Colonic mucosa (tissue), 4 donors: Measurements from ENCODE around the gene NUP188. TPM values are rescaled to one million over a fixed set of nuclear protein-coding genes. Genes with fewer than 3 reads are reported as not detected.
A peak's percentile ranks its signal among the peaks of the same experiment; 100 is the strongest.

Experiments
- DNase-seq: peaks from one replicate; pipeline ENCODE4 v3.0.0-alpha.2; 2020
- H3K27ac ChIP-seq: fragments of 200-600 bp; one replicate; pipeline ENCODE4 v1.8.0; 2021
- H3K27me3 ChIP-seq: fragments of 200-600 bp; one replicate; pipeline ENCODE4 v1.8.0; 2021
- H3K36me3 ChIP-seq: fragments of 200-600 bp; one replicate; pipeline ENCODE4 v1.8.0; 2021
- H3K4me1 ChIP-seq: fragments of 200-600 bp; one replicate; pipeline ENCODE4 v1.8.0; 2021; ENCODE audit warnings: mild to moderate bottlenecking
- H3K4me3 ChIP-seq: fragments of 200-600 bp; one replicate; pipeline ENCODE4 v1.8.0; 2021
- H3K9ac ChIP-seq, 2 donors: one replicate each; pipeline ENCODE4 v1.7.0; 2013; ENCODE audit warnings: control low read depth in 2 of 2, low read depth in 2 of 2, low read length in 2 of 2
- H3K9me3 ChIP-seq: fragments of 200-600 bp; one replicate; pipeline ENCODE4 v1.8.0; 2021
- CTCF ChIP-seq: fragments of 200-600 bp; IDR thresholded peaks from one replicate; pipeline ENCODE4 v1.8.0; 2022; ENCODE audit warnings: antibody characterized with exemption, mild to moderate bottlenecking
- intact Hi-C: fragments of 100-400 bp; cut with DNase I; formaldehyde crosslinking; loops from one replicate; pipeline ENCODE4 v1.14.1; 2022
- total RNA-seq, 2 donors: library from RNA; stranded (reverse); fragmentation: NEBNext Ultra II Directional in 1 of 2; extraction: Animal tissue kit (Norgen Biotek cat#: 25700) in 1 of 2; gene quantifications; one replicate each; pipeline ENCODE4 v1.2.1, GENCODE V29; 2021
- donor health status: healthy.
- donor health status: DM: no; HTN: no; CAD: no.
- donor health status: DM: no; HTN: no; CAD: no.

Gene NUP188
- total RNA-seq, 2 donors from 2014 or later = 26.8 to 43.9 TPM

- no peak for DNase-seq
- intact Hi-C loops = no loop called here
- H3K4me1 ChIP-seq = peaks cover 13% of the 10 kb centered on the region
Observed at GRCh38 chr9:128901379-128901778, 46.1 kb upstream of the NUP188 start.

DNA sequence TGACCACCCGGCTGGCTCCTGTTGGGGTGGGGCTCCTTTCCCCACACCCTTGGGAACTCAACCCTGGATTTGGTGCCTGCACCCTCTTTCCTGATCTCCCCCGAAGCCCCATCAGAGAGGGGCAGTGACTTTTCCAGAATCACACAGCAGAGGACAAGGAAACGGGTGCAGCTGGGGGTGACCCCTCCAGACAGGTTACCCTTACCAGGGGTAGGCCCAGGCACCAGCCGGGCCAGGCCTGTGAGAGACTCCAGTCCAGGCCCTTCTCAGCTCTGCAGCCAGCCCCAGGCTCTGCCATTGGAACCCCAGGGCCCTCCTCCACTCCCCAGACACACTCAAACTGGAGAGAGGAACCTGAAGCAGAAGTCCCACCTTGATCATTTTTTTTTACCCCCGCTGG, 45.7 kb upstream of the NUP188 start:
- H3K36me3 ChIP-seq = no peaks in the 10 kb centered on the region
- intact Hi-C loops = no loop called here
- H3K4me3 ChIP-seq = no peak overlapping the region
- no peaks in the 10 kb centered on the region for H3K27me3 ChIP-seq
- peaks cover 13% of the 10 kb centered on the region for H3K4me1 ChIP-seq
- DNase-seq = no peak
- no peak for TF ChIP-seq CTCF
- peak overlapping the region; percentile 68 for H3K27ac ChIP-seq
- no peaks in the 10 kb centered on the region for H3K9me3 ChIP-seq
- H3K9ac ChIP-seq = peak overlapping the region in 1 of 2 donors; percentile 51

More at GRCh38 chr9:128901379-128901778, 46.1 kb upstream of the NUP188 start:
- TF ChIP-seq CTCF = no peak
- H3K27me3 ChIP-seq = no peaks in the 10 kb centered on the region
- no peaks in the 10 kb centered on the region for H3K36me3 ChIP-seq
- no peak overlapping the region for H3K9ac ChIP-seq
- H3K27ac ChIP-seq = peak overlapping the region; percentile 68
- no peaks in the 10 kb centered on the region for H3K9me3 ChIP-seq
- no peak overlapping the region for H3K4me3 ChIP-seq

DNA sequence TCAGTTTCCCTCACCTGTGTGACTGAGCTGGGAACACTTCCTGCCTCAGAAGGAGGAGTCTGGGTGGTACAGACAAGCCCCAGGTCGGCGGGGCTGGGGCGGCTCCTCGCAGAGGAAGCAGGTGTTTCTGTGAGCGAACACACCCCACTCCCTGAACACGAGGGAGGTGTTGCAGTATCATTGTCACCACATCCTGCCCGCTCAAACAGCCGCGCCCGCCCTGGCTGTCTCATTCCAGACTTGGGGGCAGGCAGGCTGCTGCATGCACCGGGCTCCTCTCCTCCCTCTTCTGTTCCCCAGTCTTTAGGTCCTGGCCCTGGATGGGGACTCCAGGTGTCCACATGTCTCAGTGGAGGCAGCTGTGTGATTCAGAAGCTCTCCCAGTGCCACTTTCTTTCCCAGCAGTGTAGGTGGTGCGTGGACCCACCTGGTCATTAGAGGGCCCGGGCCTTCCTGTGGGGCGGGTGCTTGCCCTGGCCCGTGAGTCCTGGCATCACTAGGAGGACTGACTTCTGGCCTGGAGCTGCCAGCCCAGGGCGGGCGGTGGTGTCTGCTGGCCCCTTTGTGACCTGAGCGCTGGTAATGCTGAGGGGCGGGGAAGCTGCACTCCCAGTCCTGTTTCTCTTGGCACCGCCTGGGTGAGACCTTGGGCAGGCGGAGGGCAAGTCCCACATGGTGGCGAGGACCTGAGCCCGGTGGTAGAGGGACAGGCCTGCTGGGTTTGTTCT, 45.0 kb upstream of the NUP188 start:
- no peak overlapping the region for H3K4me3 ChIP-seq
- no peaks in the 10 kb centered on the region for H3K9me3 ChIP-seq
- DNase-seq = peak; percentile 83
- peak overlapping the region; percentile 38 to 51 for H3K9ac ChIP-seq
- intact Hi-C loops = no loop called here
- H3K4me1 ChIP-seq = peaks cover 13% of the 10 kb centered on the region
- peak overlapping the region; percentile 68 for H3K27ac ChIP-seq
- no peaks in the 10 kb centered on the region for H3K27me3 ChIP-seq
- no peaks in the 10 kb centered on the region for H3K36me3 ChIP-seq
- TF ChIP-seq CTCF = no peak

DNA sequence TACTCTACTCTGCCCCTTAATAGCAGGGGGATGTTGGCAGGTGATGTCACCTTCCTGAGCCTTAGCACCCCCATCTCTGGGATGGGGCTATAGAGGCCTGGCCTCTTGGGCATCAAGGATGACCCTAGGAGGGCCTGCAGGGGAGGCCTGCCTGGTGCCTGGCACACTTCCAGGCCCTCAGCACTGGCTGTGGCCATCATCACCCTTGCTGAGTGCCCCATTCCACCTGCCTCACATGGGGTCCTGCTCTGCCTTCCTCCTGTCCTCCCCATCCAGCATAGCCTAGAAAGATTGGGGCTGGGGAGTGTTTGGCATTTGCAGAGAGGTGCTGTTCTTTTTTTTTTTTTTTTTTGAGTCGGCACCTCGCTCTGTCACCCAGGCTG, 44.4 kb upstream of the NUP188 start:
- TF ChIP-seq CTCF = no peak
- Histone ChIP-seq H3K4me1 (peaks cover 13% of the 10 kb centered on the region), H3K9ac (peak overlapping the region in 1 of 2 donors; percentile 51), H3K4me3 (no peak overlapping the region), H3K27me3 (no peaks in the 10 kb centered on the region), H3K27ac (peak overlapping the region; percentile 68), H3K9me3 (no peaks in the 10 kb centered on the region), H3K36me3 (peaks cover 3% of the 10 kb centered on the region)
- DNase-seq = no peak
- intact Hi-C loops = no loop called here

DNA sequence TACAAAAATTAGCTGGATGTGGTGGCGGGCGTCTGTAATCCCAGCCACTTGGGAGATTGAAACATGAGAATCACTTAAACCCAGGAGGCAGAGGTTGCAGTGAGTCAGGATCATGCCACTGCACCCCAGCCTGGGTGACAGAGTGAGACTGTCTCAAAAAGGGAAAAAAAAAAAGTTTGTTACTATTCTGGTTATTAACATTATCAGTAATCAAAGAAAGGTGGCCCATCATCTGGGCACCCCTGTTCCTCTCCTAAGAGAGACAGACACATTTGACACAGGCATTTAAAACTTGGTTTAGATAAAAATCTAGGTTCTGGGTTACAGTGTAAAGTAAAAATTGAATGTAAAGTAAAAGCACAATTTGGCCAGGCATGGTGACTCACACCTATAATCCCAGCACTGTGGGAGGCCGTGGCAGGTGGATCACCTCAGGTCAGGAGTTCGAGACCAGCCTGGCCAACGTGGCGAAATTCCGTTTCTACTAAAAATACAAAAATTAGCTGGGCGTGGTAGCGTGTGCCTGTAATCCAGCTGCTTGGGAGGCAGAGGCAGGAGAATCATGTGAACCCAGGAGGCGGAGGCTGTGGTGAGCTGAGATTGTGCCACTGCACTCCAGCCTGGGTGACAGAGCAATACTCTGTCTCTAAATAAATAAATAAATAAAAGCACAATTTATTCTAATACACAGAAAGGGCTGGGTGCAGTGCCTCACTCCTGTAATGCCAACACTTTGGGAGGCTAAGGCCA, 43.5 kb upstream of the NUP188 start:
- H3K36me3 ChIP-seq = peaks cover 11% of the 10 kb centered on the region
- H3K27me3 ChIP-seq = no peaks in the 10 kb centered on the region
- no peak overlapping the region for H3K9ac ChIP-seq
- no peak overlapping the region for H3K4me3 ChIP-seq
- DNase-seq = no peak
- no peak for TF ChIP-seq CTCF
- H3K27ac ChIP-seq = no peak overlapping the region
- intact Hi-C loops = no loop called here
- H3K4me1 ChIP-seq = peaks cover 13% of the 10 kb centered on the region
- no peaks in the 10 kb centered on the region for H3K9me3 ChIP-seq
